Astrocyte (in vitro differentiated cells and primary cell): ENCODE results near the gene GABBR2.

Experiments used
- EZH2 ChIP-seq: IDR thresholded peaks from 2 replicates; pipeline ENCODE4 v1.6.1; 2012; ENCODE audit warnings: mild to moderate bottlenecking, low read length, inconsistent platforms; ENCODE audit not compliant: insufficient read depth
- TF ChIP-seq, protein P1 (sequence below): IDR thresholded peaks from 2 replicates; pipeline ENCODE4 v1.5.1; 2011; ENCODE audit warnings: low read depth, mild to moderate bottlenecking, inconsistent platforms, low read length, moderate library complexity; ENCODE audit not compliant: insufficient read depth

DNA sequence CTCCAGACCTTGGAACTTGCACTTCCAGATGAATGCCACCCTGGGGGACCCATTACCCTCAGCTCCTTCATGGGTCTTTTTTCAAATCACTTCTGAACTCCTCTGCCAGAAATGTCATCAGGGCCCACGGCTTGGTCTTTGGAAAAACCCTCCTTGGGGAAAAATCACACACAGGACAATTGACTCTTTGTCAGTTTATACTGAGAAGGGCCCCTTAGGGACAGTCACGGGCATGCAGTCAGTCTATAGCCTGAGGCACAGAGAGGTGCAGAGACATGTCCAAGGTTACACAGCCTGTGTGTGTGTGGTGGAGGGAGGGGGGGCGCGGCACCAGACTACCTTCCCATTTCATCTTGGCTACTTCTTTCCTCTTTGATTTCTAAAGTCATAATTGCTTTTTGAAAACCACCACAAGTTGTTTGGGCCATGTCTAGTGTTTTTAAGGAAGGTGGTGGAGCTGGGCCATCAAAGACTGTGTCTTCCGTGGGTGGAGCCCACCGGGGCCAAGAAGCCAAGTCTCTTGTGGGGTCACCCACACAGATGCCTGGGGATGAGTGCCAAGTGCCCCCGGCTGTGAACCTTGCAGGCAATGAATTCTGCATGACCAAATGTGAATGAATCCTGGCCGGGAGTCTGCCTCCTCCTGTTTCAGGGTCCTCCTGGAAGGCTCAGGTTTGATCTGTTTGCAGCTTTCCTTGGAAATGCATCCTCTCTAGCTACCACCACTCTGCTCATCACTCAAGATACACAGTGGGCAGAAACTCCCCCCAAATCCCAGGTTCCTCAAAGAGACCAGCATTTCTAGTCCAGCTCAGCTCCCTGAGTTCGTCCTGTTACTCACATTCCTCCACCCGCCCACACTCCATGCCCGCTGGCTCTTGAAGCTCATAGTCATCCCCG, 253.2 kb downstream of the GABBR2 start:
- TF ChIP-seq, protein P1, sequence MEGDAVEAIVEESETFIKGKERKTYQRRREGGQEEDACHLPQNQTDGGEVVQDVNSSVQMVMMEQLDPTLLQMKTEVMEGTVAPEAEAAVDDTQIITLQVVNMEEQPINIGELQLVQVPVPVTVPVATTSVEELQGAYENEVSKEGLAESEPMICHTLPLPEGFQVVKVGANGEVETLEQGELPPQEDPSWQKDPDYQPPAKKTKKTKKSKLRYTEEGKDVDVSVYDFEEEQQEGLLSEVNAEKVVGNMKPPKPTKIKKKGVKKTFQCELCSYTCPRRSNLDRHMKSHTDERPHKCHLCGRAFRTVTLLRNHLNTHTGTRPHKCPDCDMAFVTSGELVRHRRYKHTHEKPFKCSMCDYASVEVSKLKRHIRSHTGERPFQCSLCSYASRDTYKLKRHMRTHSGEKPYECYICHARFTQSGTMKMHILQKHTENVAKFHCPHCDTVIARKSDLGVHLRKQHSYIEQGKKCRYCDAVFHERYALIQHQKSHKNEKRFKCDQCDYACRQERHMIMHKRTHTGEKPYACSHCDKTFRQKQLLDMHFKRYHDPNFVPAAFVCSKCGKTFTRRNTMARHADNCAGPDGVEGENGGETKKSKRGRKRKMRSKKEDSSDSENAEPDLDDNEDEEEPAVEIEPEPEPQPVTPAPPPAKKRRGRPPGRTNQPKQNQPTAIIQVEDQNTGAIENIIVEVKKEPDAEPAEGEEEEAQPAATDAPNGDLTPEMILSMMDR, result no peak
- no peak for TF ChIP-seq EZH2
